Measurements from ENCODE around the gene NUP205. TPM values are rescaled to one million over a fixed set of nuclear protein-coding genes. Genes with fewer than 3 reads are reported as not detected.
"Not testable (repeated sequence)": the region's sequence is repeated elsewhere in the genome, so short reads cannot be mapped to it uniquely, and the experiment has no call there.

NUP205 gene
- total RNA-seq, 3 donors from 2014 or later: 32.5 to 38.9 (median 37.3) TPM

DNA sequence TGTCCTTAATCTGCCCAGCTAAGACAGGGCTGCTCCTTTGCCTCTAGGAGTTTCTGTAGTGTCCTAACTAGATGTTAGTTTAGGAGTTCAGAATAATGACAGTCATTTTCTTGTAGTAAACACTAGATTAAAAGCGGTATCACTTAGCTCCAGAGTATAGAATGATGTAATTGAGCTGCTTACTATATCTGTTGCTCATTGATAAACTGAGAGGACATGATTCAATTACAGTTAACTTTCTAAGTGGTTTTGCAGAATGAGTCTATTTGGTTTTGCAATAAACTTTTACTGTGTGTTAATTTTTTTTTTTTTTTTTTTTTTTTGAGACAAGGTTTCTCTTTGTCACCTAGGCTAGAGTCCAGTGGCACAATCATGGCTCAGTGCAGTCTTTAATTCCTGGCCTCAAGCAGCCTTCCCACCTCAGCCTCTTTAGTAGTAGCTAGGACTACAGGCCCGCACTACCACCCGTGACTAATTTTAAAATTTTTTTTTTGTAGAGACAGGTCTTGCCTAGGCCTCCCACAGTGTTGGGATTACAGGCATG, 106.4 kb downstream of the NUP205 start:
- ATAC-seq (no peak), DNase-seq (no peak)
- TF ChIP-seq, protein P1, sequence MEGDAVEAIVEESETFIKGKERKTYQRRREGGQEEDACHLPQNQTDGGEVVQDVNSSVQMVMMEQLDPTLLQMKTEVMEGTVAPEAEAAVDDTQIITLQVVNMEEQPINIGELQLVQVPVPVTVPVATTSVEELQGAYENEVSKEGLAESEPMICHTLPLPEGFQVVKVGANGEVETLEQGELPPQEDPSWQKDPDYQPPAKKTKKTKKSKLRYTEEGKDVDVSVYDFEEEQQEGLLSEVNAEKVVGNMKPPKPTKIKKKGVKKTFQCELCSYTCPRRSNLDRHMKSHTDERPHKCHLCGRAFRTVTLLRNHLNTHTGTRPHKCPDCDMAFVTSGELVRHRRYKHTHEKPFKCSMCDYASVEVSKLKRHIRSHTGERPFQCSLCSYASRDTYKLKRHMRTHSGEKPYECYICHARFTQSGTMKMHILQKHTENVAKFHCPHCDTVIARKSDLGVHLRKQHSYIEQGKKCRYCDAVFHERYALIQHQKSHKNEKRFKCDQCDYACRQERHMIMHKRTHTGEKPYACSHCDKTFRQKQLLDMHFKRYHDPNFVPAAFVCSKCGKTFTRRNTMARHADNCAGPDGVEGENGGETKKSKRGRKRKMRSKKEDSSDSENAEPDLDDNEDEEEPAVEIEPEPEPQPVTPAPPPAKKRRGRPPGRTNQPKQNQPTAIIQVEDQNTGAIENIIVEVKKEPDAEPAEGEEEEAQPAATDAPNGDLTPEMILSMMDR (IDR thresholded peaks at IDR 0.05): no peak
- Histone ChIP-seq H3K9me3 (no peaks in the 10 kb centered on the region), H3K36me3 (ENCODE audit: low read depth) (no peaks in the 10 kb centered on the region), H3K4me3 (no peak overlapping the region), H3K4me1 (ENCODE audit: low read depth) (peaks cover 10% of the 10 kb centered on the region)
- intact Hi-C loops (cut with DNase I, micrococcal nuclease): no loop called here

DNA sequence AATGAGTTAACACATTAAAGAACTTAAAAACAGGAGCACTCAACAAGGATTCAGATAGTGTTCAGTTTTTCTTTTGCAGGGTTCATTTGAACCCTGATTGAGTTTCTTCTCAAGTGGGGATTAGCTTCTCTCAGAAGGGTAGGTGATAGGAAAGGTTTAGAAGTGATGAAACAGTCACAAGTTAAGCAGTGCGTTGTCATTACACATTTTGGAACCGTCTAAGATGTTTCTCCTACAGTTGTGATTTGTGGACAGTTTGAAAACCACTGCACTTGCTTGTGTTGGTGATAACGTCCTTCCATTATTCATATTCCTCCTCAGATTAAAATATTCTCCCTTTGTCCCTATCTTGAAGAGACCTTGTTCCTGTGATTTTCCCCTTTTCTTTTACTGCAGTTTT, 107.3 kb downstream of the NUP205 start:
- H3K4me1 ChIP-seq (ENCODE audit: low read depth): peaks cover 10% of the 10 kb centered on the region
- ATAC-seq (no peak), DNase-seq (no peak)
- no peak overlapping the region for H3K4me3 ChIP-seq
- intact Hi-C loops (cut with DNase I, micrococcal nuclease): no loop called here
- TF ChIP-seq, protein P1 (IDR thresholded peaks at IDR 0.05): no peak
- no peaks in the 10 kb centered on the region for H3K36me3 ChIP-seq (ENCODE audit: low read depth)
- no peaks in the 10 kb centered on the region for H3K9me3 ChIP-seq

DNA sequence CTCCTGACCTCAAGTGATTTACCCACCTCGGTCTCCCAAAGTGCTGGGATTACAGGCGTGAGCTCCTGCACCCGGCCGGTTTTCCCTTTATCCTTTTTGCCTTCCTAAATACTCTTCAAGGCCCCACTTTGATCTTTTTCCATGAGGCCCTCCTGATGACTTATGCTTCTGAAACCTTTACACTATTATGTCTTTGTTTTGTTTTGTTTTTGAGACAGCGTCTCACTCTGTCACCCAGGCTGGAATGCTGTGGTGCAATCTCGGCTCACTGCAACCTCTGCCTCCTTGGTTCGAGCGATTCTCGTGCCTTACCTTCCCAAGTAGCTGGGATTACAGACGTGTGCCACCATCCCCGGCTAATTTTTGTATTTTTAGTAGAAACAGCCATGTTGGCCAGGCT, 108.4 kb downstream of the NUP205 start:
- TF ChIP-seq, protein P1 (IDR thresholded peaks at IDR 0.05): no peak
- DNase-seq (no peak), ATAC-seq (no peak)
- Histone ChIP-seq H3K36me3 (ENCODE audit: low read depth) (no peaks in the 10 kb centered on the region), H3K9me3 (no peaks in the 10 kb centered on the region), H3K4me1 (ENCODE audit: low read depth) (peaks cover 10% of the 10 kb centered on the region), H3K4me3 (no peak overlapping the region)
- intact Hi-C loops (cut with DNase I, micrococcal nuclease): no loop called here

DNA sequence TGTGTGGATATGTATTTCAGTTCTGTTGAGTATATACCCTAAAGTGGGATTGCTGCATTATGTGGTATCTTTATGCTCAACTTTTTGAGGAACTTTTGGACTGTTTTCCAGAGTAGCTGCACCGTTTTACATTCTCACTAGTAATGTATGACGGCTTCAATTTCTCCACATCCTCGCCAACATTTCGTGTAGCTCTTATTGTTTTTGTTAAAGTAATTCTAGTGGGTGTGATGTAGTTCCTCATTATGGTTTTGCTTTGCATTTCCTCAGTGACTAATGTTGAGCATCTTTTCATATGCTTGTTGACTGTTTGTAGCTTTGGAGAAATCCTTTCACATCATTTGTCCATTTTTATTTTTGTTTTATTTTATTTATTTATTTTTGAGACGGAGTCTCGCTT, 109.1 kb downstream of the NUP205 start:
- Histone ChIP-seq H3K9me3 (no peaks in the 10 kb centered on the region), H3K4me3 (no peak overlapping the region), H3K4me1 (ENCODE audit: low read depth) (peaks cover 10% of the 10 kb centered on the region), H3K36me3 (ENCODE audit: low read depth) (no peaks in the 10 kb centered on the region)
- ATAC-seq: no peak
- DNase-seq: no peak
- TF ChIP-seq, protein P1 (IDR thresholded peaks at IDR 0.05): no peak
- intact Hi-C loops (cut with DNase I, micrococcal nuclease): no loop called here

DNA sequence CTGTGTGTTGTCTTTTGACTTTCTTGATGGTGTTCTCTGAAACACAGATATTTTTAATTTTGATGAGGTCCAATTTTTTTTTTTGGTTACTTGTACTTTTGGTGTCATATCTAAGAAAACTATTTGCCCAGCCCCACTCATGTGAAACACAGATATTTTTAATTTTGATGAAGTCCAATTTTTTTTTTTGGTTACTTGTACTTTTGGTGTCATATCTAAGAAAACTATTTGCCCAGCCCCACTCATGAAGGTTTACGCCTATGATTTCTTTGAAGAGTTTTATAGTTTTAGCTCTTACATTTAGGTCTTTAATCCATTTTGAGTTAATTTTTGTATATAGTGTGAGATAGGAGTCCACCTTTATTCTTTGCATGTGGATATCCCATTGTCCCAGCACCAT, 109.9 kb downstream of the NUP205 start:
- intact Hi-C loops (cut with DNase I, micrococcal nuclease); H3K36me3 ChIP-seq (ENCODE audit: low read depth); H3K4me3 ChIP-seq; H3K9me3 ChIP-seq; DNase-seq; ATAC-seq: not testable (repeated sequence)
- peaks cover 10% of the 10 kb centered on the region for H3K4me1 ChIP-seq (ENCODE audit: low read depth)

DNA sequence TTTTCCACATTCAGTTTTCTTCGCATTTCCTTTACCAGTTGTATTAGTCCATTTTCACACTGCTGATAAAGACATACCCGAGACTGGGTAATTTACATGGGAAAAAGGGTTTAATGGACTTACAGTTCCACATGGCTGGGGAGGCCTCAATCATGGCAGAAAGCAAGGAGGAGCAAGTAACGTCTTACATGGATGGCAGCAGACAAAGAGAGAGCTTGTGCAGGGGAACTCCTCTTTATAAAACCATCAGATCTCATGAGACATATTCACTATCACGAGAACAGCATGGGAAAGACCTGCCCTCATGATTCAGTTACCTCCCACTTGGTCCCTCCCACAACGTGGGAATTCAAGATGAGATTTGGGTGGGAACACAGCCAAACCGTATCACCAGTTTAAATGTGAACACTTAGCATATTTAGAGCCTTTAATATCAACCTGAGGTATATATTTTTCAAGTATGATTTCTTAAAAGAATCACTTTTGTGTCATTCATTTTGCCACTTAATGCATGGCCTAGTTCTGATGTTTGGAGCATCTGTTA, 111.2 kb downstream of the NUP205 start:
- H3K4me3 ChIP-seq; H3K4me1 ChIP-seq (ENCODE audit: low read depth); DNase-seq; ATAC-seq; H3K9me3 ChIP-seq; intact Hi-C loops (cut with DNase I, micrococcal nuclease); H3K36me3 ChIP-seq (ENCODE audit: low read depth): not testable (repeated sequence)

DNA sequence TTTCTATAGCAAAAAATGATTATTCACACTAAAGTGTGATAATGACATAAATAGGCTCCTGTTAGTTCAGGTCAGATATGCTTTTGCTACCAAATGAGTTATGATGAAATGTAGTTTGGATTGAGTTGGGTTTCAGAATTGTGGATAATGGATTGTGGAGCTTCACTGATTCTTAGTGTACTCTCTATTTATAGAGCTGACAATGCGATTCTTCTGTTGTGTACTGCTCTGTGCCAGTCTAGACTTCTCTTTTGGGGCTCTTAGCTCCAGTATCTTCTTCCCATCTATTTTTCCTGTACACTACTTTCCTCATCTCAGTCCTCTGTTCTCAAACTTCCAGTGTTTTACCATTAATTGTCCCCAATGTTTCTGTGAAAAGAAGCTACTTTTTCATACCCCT, 112.1 kb downstream of the NUP205 start:
- TF ChIP-seq, protein P1 (IDR thresholded peaks at IDR 0.05): no peak
- intact Hi-C loops (cut with DNase I, micrococcal nuclease): no loop called here
- Histone ChIP-seq H3K4me3 (no peak overlapping the region), H3K9me3 (no peaks in the 10 kb centered on the region), H3K36me3 (ENCODE audit: low read depth) (no peaks in the 10 kb centered on the region), H3K4me1 (ENCODE audit: low read depth) (no peaks in the 10 kb centered on the region)
- no peak for DNase-seq
- ATAC-seq: no peak

All from mucosa of descending colon (tissue), 3 donors.